HG02763 (cell line): ENCODE results near the gene COL25A1.
"Not testable (repeated sequence)": the region's sequence is repeated elsewhere in the genome, so short reads cannot be mapped to it uniquely, and the experiment has no call there.

Source experiments
- ATAC-seq: cut with Tn5 transposase; IDR thresholded peaks from one replicate; pipeline ENCODE4 v1.9.1; 2021; ENCODE audit warnings: mild to moderate bottlenecking, moderate library complexity; ENCODE audit not compliant: unreplicated experiment

Gene COL25A1

DNA sequence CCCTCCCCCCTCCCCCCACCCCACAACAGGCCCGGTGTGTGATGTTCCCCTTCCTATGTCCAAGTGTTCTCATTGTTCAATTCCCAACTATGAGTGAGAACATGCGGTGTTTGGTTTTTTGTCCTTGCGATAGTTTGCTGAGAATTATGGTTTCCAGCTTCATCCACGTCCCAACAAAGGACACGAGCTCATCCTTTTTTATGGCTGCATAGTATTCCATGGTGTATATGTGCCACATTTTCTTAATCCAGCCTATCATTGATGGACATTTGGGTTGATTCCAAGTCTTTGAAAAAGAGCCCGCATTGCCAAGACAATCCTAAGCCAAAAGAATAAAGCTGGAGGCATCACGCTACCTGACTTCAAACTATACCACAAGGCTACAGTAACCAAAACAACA is 231.8 kb downstream of the COL25A1 start:
- not testable (repeated sequence) for ATAC-seq

- ATAC-seq: no peak
Observed at GRCh38 chr4:109067508-109068235, 234.8 kb downstream of the COL25A1 start.

GRCh38 chr4:109065006-109065405 is 237.5 kb downstream of the COL25A1 start:
- ATAC-seq: no peak

GRCh38 chr4:109053257-109053656 is 249.2 kb downstream of the COL25A1 start:
- ATAC-seq: no peak

- no peak for ATAC-seq
Observed at GRCh38 chr4:109052821-109053220, 249.6 kb downstream of the COL25A1 start.

DNA sequence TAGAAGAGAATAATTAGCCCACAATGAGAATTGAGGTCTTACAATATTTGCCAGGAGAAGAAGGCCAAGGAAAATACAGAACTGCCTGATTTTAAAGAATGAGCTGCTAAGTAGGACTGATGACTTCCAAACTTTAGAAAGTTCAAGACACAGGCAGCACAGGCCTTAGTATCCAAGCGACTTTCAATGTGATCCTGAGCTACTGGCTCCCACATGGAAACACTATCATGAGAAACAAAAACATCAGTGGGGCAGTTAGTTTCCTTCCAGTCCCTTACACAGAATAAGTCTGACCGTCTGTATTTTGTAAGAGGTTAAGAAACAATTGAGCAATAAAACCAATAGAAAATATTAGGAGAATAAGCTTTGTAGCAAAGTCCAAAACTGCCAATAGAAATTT is 251.4 kb downstream of the COL25A1 start:
- ATAC-seq: no peak

- ATAC-seq: no peak
Observed at GRCh38 chr4:109049926-109050325, 252.5 kb downstream of the COL25A1 start.

DNA sequence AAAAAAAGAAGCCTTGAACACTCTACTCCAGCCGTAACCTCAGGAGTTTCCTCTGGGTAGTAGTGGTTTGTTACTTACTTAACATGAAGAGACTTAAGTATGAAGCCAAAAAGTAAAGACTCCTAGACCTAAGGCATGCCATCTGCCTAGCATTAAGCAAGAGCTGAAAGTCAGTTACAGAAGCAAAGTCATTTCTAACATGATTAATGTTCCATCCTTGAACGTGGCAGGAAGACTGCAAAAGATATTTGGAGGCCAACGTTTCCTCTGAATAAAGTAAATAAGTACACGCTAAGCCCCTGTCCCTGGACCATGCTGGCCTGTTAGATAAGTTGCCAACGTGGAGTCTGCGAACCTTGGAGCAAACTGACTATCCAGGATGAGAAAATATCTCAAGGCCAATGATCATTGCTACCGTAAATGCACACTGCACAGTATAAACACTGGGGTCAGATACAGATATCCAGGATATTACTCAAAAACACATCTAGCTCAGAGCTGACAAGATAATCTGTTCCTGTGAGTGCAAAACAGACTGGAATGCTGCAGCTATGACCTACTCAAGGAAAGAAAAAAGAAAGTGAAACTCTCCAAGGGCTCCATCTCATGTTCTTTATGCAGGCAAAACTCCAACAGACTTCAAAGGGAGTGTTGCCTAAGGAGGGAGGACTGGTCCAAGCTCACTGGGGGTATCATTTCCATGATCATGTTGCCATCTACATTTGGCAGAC is 255.8 kb downstream of the COL25A1 start:
- no peak for ATAC-seq

- ATAC-seq: no peak
Observed at GRCh38 chr4:109044431-109044830, 258.0 kb downstream of the COL25A1 start.

GRCh38 chr4:109043286-109043685 is 259.2 kb downstream of the COL25A1 start:
- no peak for ATAC-seq

DNA sequence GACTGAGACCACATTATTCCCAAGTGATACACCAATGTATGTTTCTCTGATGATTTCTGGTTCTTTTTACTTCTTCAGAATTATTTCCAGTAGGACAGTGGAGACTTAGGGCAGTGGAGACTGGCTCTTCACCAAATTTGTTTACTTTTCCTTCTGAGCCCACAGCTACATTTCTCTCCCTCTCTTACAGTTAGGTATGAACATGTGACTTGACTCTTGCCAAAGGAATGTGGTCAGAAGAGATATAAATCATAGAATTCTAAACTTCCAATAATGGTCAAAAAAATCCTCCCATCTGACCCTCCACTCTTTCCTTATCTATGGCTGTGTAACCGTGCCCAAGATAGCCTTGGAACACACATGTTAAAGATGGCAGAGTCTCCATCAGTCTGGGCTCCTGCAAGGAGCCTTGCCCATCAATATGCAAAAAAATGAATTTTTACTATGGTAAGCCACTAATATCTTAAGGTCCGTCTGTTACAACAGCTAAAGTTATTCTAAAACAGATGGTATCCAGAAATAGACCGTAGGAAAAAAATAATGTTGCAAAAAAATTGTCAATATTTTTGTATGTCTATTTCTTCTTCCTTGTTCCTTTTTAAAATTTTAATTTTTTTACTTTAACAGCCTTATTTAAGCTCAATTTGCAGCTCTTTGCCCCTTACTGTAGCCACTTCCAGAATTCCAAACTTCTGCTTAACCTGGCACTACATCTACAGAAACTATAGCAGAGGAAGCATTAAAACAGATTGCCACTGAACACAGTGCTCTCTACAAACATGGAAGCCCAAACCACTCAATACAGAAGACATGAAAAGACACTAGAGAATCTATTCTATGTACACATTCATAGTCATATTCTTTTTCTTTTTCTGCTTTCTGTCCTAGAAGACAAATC is 260.7 kb downstream of the COL25A1 start:
- ATAC-seq: no peak

GRCh38 chr4:109040441-109040840 is 262.0 kb downstream of the COL25A1 start:
- no peak for ATAC-seq

- no peak for ATAC-seq
Observed at GRCh38 chr4:109037026-109037425, 265.4 kb downstream of the COL25A1 start.

DNA sequence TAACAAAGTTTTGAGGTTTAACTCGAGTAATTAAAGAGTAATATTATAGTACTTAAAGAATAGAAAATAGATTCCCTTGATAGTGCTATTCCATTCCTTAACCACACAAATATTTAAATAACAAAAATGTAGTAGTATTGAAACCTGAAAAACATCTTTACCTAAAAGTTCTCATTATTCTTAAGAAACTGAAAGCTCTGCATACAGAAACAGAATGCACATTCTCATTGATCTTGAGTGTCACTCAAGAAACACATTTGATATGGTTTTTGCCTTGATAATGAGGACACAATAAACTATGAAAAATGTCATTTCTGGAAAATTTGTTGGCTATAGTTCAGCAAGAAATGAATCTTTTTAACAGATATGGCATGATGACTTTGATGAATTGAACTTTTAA is 268.5 kb downstream of the COL25A1 start:
- no peak for ATAC-seq

DNA sequence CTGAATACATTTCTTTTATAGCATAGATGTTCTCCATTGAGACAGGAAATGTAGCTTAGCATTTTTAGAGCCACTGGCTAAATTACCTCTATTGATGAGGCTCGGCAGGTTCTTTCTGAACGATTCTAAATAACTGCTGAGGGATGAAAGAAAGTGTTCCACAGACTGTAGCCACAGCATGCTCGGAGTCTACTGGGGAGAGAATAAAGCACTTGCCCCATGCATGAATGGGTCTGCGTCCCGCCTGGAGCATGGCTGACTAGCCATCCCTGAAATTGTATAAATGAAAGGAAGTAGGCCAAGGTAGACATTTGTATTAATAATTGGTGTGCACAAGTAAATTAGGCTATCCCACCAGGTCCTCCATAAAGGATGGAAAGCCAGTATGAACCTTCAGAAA is 269.8 kb downstream of the COL25A1 start:
- ATAC-seq: no peak

- no peak for ATAC-seq
Observed at GRCh38 chr4:109029987-109030386, 272.5 kb downstream of the COL25A1 start.

- ATAC-seq: no peak
Observed at GRCh38 chr4:109027016-109027500, 275.4 kb downstream of the COL25A1 start.

GRCh38 chr4:109026588-109026987 is 275.9 kb downstream of the COL25A1 start:
- no peak for ATAC-seq

DNA sequence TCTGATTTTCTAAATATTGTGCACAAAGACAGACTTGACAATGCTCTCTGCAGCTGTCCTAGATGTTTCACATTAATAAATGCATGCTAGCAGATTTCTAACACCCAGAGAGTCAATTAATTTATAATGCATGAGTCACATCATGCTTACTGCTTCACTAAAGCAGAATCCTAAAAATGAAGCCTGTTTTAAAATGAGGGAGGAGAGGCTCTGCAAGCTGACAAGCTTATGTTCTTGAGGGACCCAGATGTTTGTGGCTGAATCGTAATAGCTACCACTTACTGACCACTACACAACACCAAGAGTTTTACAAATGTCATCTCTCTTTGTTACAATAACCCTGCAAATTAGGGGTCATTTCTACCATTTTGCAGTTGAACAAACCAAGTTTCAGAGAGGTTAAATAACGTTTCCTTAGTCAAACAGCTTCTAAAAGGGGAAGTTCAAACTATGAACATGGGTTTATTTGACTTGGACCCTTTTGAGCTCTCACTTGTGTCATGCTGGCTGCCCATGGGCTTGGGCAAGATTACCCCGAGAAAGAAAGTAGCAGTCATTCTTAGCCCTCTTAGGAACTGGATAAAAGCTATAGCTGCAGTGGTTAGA is 276.9 kb downstream of the COL25A1 start:
- no peak for ATAC-seq

DNA sequence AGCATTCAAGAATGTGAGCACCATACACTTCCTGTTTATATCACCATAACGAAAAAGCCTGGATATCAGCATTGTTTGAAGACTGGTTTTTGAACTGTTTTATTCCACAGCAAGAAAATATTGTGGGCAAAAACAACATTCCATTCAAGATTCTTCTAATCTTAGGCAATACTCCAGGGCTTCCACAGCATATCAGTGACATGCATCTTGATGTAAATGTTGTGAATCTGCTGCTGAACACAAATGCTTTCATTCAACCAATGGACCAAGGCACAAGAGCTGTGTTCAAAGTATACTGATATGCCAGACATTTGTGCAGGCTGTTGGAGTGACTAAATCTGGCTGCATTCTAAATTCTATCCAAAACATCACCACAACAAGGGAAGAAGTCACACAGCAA is 279.5 kb downstream of the COL25A1 start:
- ATAC-seq: no peak

GRCh38 chr4:109021630-109022029 is 280.8 kb downstream of the COL25A1 start:
- not testable (repeated sequence) for ATAC-seq
